ENCODE measurements around the gene SLC35E2B.
"Not testable (repeated sequence)": the region's sequence is repeated elsewhere in the genome, so short reads cannot be mapped to it uniquely, and the experiment has no call there.

Gene SLC35E2B

GRCh38 chr1:1672181-1672965, 20.2 kb downstream of the SLC35E2B start:
- DNase-seq: no peak

DNA sequence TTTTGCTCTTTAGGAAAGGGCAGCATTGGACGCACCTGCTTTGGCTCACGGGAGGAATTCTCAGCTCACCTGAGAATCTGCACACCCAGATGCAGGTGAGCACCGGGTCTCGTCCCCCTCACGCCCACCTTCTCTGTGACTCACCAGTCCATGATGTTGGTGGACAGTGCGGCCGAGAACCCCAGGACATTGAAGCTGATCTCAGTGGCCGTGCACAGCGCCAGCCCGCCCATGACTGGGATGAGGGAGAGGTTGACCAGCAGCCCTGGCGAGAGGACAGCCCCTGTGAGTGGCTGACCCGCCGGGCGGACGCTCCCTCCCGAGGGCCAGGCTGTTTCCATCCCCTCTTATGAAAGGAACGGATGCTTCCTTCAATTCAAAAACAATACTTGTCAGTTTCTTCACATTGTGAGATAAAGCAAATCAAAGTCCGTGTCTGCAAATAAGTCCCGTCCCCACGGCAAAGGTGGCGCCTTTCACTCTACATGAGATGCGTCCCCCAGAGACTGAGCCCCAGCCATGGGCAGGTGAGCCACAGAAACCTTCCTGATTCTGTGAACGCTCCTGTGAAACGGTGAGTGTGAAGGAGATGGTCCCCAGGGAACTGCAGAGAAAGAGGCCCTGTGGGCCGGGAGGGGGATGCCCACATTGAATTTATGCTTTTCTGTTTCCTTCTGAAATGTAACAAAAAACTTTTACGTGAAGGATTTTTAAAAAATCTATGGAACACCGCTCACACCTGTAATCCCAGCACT, 21.1 kb downstream of the SLC35E2B start:
- DNase-seq: no peak

DNA sequence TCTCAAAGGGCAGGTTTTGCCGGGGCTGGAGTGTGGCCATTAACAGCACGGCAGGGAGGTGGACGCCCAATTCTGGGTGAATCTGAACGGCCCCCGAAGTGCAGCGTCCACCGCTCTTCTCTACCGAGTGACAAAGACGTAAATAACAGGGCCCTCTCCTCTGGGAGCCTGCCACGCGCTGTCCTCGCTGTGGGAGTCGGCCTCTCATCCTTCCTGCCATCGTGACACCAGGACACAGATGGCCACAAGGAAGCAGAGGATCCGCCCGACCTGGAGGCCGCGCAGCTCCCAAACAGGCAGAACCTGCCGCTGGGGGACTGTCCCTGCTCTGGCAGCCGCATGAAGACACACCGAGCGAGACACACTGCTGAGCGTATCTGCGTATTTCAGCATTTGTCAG, 21.7 kb downstream of the SLC35E2B start:
- DNase-seq: no peak

GRCh38 chr1:1669468-1670440, 22.8 kb downstream of the SLC35E2B start:
- no peak for DNase-seq

- no peak for DNase-seq
Observed at GRCh38 chr1:1666526-1666925, 26.1 kb downstream of the SLC35E2B start.

GRCh38 chr1:1665815-1666251, 26.8 kb downstream of the SLC35E2B start:
- no peak for DNase-seq

GRCh38 chr1:1664941-1665814, 27.4 kb downstream of the SLC35E2B start:
- DNase-seq: no peak

DNA sequence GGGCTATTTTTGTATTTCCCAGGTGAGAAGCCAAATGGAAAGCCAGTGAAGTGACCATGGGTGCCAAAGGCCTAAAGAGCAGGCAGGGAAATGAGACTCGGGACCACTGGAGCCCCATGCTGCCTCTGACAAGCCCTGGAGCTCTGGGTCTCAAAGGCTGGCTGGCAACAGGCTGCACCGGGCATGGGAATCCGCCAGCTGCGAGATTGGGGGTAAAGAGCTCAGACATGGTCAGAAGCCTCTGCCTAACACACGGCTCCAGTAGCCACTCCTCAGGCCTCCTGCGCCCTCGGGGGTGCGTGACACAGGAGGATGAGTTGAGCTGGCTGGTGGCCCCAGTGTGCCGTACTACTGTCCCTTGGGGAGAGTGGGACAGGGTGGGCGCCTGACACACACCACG, 28.3 kb downstream of the SLC35E2B start:
- not testable (repeated sequence) for DNase-seq

DNA sequence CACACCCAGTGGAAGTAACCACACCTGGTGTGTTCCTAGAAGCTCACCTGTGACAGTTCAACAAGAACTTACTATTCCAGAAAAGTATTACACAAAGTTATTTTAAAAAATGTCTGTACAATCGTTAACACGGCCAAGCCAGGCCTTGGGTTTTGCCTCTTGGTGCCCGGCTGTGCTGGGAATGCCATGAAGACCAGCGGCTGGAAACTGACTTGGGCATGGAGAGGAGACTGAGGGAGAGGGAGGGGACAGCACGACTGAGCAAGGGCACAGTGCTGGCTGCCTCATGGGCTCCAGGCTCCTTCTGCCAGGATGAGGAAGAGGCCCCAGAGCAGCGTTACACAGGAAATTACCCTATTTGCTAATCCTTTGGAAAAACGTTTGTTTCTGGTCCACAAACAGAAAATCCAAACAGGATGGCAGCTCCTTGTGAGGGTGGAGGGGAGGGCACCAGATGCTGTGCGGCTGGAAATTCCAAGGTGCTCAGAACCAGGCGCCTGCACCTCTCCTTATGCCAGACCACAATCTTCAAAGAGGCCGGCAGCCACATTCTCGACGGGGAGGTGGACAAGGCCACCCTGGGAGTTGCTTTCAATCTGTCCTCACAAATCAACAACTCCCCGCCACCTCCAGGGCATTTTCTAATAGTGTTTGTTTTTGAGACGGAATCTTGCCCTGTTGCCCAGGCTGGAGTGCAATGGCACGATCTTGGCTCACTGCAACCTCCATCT, 29.6 kb downstream of the SLC35E2B start:
- not testable (repeated sequence) for DNase-seq

DNA sequence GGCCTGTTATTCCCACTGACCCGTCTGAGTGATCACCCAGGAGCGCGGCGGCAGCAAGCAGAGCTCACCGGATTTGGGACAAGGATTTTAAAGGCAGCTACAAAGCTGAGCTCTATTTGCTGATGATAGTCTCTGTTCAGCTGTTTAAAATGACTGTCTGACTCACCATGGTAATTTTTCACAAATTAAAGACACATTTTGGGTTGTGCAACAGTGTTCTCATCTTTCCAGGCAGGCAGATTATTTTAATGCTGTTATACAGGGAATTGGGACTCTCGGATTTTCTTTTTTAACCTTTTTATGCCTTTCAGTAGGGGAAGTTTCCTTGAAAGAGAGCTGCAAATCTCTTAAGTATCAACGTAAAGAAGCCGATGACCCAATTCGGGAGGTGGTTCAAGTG, 30.2 kb downstream of the SLC35E2B start:
- DNase-seq: not testable (repeated sequence)

GRCh38 chr1:1658583-1659549, 33.7 kb downstream of the SLC35E2B start, which contains the start of gene CDK11B:
CDK11B (minus strand) TSS chr1:1659004; CDS start chr1:1657485, 1,519 bp downstream.
- DNase-seq: peak; percentile 76

DNA sequence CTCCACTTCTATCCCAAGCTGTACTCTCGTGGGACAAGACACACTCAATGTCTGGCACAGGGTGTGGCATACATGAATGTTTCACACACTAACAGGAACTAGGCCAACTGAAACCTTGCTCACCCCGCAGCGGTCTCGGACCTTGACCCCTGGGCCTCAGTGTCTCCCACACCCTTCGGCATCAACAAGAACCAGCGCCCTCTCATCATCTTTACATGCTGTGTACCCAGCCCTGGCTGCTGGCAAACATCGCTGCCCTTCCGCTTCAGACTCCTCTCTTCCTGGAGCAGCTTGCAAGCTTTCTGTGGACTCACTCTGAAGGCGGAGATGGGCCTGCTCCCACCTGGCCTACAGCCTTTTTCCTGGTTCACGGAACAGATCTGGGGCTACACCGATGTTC, 44.3 kb downstream of the SLC35E2B start:
- DNase-seq: not testable (repeated sequence)

DNA sequence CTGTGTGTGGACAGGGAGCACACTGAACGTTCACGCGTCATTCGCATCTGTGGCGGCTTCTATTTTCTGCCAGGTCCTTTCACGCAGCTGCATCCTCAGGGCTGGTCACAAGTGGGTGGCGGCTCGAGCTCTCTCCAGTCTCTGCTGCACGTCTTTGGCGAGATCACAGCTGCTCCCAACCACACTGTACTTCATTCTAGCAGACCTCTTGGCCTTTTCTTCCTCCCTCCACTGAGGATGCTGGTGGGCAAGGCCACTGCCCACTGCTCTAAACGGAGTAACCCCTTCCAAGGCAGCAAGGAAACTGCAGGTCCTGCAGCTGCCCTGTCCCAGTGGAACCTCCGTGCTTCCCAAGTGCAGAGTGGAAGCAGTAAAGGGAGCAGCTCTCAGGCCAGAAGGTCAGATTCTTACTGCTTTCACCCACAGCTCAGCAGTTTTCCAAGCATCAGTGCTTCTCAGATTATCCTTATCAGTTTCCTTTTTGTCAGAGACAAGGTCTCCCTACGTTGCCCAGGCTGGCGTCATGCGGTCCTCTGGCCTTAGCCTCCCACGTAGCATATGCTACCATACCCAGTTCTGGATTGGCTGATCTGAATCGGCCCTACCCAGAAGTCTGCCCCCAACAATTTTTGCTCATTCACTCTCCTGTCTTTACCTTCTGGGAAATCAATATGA, 44.9 kb downstream of the SLC35E2B start:
- DNase-seq: not testable (repeated sequence)

DNA sequence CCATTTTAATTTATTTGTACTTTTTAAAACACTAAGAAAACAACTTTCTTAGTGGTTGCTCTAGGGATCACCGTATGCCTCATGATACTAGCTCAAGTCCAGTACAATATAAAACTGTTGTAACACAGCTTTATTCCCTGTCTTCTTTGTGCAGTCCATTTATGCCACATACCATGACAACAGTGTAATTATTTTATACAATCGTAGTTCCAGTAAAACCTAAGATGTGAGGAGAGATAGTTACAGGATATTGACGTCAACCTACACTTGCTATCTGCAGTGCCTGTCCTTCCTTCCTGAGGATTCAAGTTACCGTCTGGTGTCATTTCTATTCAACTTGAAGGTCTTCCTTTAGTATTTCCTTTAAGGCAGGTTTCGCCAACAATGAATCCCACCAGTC, 46.3 kb downstream of the SLC35E2B start:
- not testable (repeated sequence) for DNase-seq

GRCh38 chr1:1640711-1641461, 51.7 kb downstream of the SLC35E2B start:
- DNase-seq: not testable (repeated sequence)

DNA sequence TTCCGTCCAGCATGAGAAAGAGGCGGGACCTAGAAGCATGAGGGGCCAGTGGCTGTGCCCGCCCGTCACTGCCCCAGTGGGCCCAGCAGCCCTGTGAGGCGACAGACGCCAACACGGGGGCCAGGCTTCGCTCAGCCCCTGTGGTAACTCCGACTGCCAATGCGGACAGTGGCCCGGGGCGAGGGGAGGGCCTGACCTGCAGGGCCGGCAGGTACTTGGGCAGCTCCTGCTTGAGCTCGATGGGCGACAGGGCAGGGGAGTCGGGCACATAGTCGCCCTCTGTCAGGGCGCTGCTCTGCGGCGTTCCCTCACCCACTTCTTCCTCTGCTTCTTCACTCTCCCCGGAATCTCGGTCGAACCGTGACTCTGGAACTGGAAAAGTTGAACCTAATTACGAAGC, 52.5 kb downstream of the SLC35E2B start:
- DNase-seq: not testable (repeated sequence)

GRCh38 chr1:1639368-1639767, 53.2 kb downstream of the SLC35E2B start:
- DNase-seq: not testable (repeated sequence)

DNA sequence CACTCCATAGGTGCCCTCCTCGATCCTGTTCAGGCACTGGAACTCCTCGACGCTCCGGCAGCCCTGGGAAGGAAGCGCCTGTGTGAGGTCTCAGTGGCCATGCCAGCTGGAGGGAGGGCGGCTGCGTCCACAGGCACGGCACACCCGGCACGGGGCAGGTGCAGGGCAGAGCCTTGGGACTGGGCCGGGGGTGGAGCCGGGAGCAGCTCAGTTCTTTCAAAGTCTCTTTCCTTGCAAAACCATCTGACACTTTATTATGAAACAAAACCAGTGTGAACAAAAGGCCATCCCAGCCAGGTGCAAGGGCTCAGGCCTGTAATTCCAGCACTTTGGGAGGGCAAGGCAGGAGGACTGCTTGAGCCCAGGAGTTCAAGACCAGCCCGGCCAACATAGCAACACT, 54.1 kb downstream of the SLC35E2B start:
- DNase-seq: not testable (repeated sequence)

Measured in SHP77 treated with DMSO at 0.1 percent for 48 hours (cell line).